SK-N-SH treated with all-trans-retinoic acid at 6 μM for 48 hours (cell line): Measurements from ENCODE around the gene LAMA2.

Experiments used
- POU6F1 ChIP-seq: fragments of 250-450 bp; sonication (Bioruptor Pico); IDR thresholded peaks from 2 replicates; pipeline ENCODE4 v1.8.0; 2021; ENCODE audit warnings: low read depth, mild to moderate bottlenecking, moderate library complexity, borderline replicate concordance
- TCF4 ChIP-seq: fragments of 250-450 bp; sonication (Bioruptor Pico); IDR thresholded peaks from 2 replicates; pipeline ENCODE4 v1.8.0; 2021; ENCODE audit warnings: mild to moderate bottlenecking, moderate library complexity, borderline replicate concordance
- TSHZ2 ChIP-seq: fragments of 250-450 bp; sonication (Bioruptor Pico); IDR thresholded peaks from 2 replicates; pipeline ENCODE4 v1.5.0; 2020; ENCODE audit warnings: mild to moderate bottlenecking, moderate library complexity

- TF ChIP-seq POU6F1 (CRISPR knock-in tag) (no peak), TSHZ2 (no peak), TCF4 (CRISPR knock-in tag) (no peak)
These were observed 126.9 kb downstream of the LAMA2 start for GRCh38 chr6:129009851-129010250.
